Caco-2 (cell line): ENCODE data around the gene ING3. TPM values are rescaled to one million over a fixed set of nuclear protein-coding genes. Genes with fewer than 3 reads are reported as not detected.

Experiments used
- BruUV-seq: library from RNA; stranded (reverse); fragments of 400-500 nt; replicated peaks from 2 replicates; lab custom pipeline; 2021; lab: Mats Ljungman, UMichigan
- CTCF ChIA-PET: fragments of 300-600 bp; sonication (Branson Sonifier 250); formaldehyde crosslinking; loops from one replicate; lab custom pipeline; 2022; ENCODE audit warnings: antibody characterized with exemption; lab: Charles Lee
- POLR2A ChIA-PET: fragments of 300-600 bp; sonication (Branson Sonifier 250); formaldehyde crosslinking; loops from one replicate; lab custom pipeline; 2022; ENCODE audit warnings: antibody characterized with exemption; lab: Charles Lee
- DNase-seq, 2 experiments: peaks; one replicate each; pipeline versions ENCODE4 v3.0.0 to v3.0.0-alpha.2; 2020 to 2022
- H3K27me3 ChIP-seq: replicated peaks from 2 replicates; pipeline ENCODE4 v1.6.0; 2011; ENCODE audit warnings: low read length; ENCODE audit not compliant: control insufficient read depth, insufficient read depth
- H3K36me3 ChIP-seq: 2 replicates; pipeline ENCODE4 v1.5.1; 2011; ENCODE audit warnings: low read length; ENCODE audit not compliant: control insufficient read depth, insufficient read depth
- H3K4me1 ChIP-seq: fragments of 250-450 bp; sonication (Bioruptor Pico); 2 replicates; pipeline ENCODE4 v1.5.1; 2020; ENCODE audit warnings: mild to moderate bottlenecking
- H3K4me3 ChIP-seq: 2 replicates; pipeline ENCODE4 v1.5.1; 2011; ENCODE audit warnings: low read depth, mild to moderate bottlenecking, control low read depth, low read length
- H3K9me3 ChIP-seq: fragments of 250-450 bp; sonication (Bioruptor Pico); 2 replicates; pipeline ENCODE4 v1.5.1; 2020; ENCODE audit warnings: mild to moderate bottlenecking, moderate library complexity
- H3K27ac Mint-ChIP-seq: one replicate; pipeline ENCODE4 v1.8.0; 2022; ENCODE audit warnings: mixed read lengths; ENCODE audit not compliant: unreplicated experiment
- H3K27me3 Mint-ChIP-seq: one replicate; pipeline ENCODE4 v1.8.0; 2022; ENCODE audit warnings: mixed read lengths; ENCODE audit not compliant: insufficient read depth, unreplicated experiment
- H3K36me3 Mint-ChIP-seq: one replicate; pipeline ENCODE4 v1.8.0; 2022; ENCODE audit warnings: mild to moderate bottlenecking, mixed read lengths; ENCODE audit not compliant: insufficient read depth, unreplicated experiment
- H3K4me1 Mint-ChIP-seq: one replicate; pipeline ENCODE4 v1.8.0; 2022; ENCODE audit warnings: low read depth, mixed read lengths; ENCODE audit not compliant: unreplicated experiment
- H3K4me3 Mint-ChIP-seq: one replicate; pipeline ENCODE4 v1.8.0; 2022; ENCODE audit warnings: mild to moderate bottlenecking, moderate library complexity, mixed read lengths; ENCODE audit not compliant: unreplicated experiment
- H3K9me3 Mint-ChIP-seq: one replicate; pipeline ENCODE4 v1.8.0; 2022; ENCODE audit warnings: mixed read lengths; ENCODE audit not compliant: unreplicated experiment
- CTCF ChIP-seq, 2 experiments: fragments of 200-600 bp in 1 of 2; IDR thresholded peaks; 1 replicate in 1 of 2; 2 replicates in 1 of 2; pipeline versions ENCODE4 v1.5.1 to v1.8.0; 2011 to 2022; ENCODE audit warnings: antibody characterized with exemption in 1 of 2, control low read depth in 1 of 2, inconsistent platforms in 1 of 2, low read depth in 1 of 2, low read length in 1 of 2, mild to moderate bottlenecking in 1 of 2, moderate library complexity in 1 of 2; ENCODE audit not compliant: insufficient read depth in 1 of 2, severe bottlenecking in 1 of 2, unreplicated experiment in 1 of 2
- intact Hi-C: fragments of 100-400 bp; cut with micrococcal nuclease; formaldehyde crosslinking; loops from one replicate; pipeline ENCODE4 v1.10.0; 2022; ENCODE audit not compliant: unreplicated experiment
- total RNA-seq: library from RNA; stranded (reverse); gene quantifications from 2 replicates; pipeline ENCODE4 v1.2.3, GENCODE V29; 2022

ING3 gene
- total RNA-seq, 1 experiment from 2014 or later = 14.6 TPM

GRCh38 chr7:120991581-120991980 lies 41.0 kb downstream of the ING3 start:
- H3K4me1 ChIP-seq = no peaks in the 10 kb centered on the region; the same call in 1 of the 2 replicates
- Mint-ChIP-seq H3K36me3 (no peaks in the 10 kb centered on the region), H3K4me1 (peaks cover 7% of the 10 kb centered on the region), H3K9me3 (no peaks in the 10 kb centered on the region), H3K27me3 (peaks cover 6% of the 10 kb centered on the region), H3K27ac (no peak overlapping the region), H3K4me3 (no peak overlapping the region)
- ChIA-PET CTCF (no interaction called here), POLR2A (no interaction called here)
- H3K36me3 ChIP-seq = no peaks in the 10 kb centered on the region
- BruUV-seq = no TSS peak
- 0 out of 2 replicates have a peak, but pooled peaks cover 2% of the 10 kb centered on the region for H3K27me3 ChIP-seq
- no peak for DNase-seq
- H3K9me3 ChIP-seq = no peaks in the 10 kb centered on the region
- no peak for TF ChIP-seq CTCF (IDR thresholded peaks at IDR 0.05; ENCODE audit: insufficient read depth in 1 of 2, low read depth in 1 of 2, low read length in 1 of 2, severe bottlenecking in 1 of 2, unreplicated experiment in 1 of 2)
- intact Hi-C loops = no loop called here
- H3K4me3 ChIP-seq = no peak overlapping the region

GRCh38 chr7:120992272-120992964 lies 41.8 kb downstream of the ING3 start:
- no peaks in the 10 kb centered on the region for H3K36me3 Mint-ChIP-seq
- Histone ChIP-seq H3K4me1 (no peaks in the 10 kb centered on the region; the same call in 1 of the 2 replicates), H3K9me3 (no peaks in the 10 kb centered on the region), H3K27me3 (0 out of 2 replicates have a peak, but pooled peaks cover 2% of the 10 kb centered on the region), H3K4me3 (no peak overlapping the region), H3K36me3 (no peaks in the 10 kb centered on the region)
- no peak overlapping the region for H3K27ac Mint-ChIP-seq
- CTCF ChIA-PET = no interaction called here
- no peak overlapping the region for H3K4me3 Mint-ChIP-seq
- H3K9me3 Mint-ChIP-seq = no peaks in the 10 kb centered on the region
- peaks cover 7% of the 10 kb centered on the region for H3K4me1 Mint-ChIP-seq
- no TSS peak for BruUV-seq
- no peak for TF ChIP-seq CTCF (IDR thresholded peaks at IDR 0.05; ENCODE audit: insufficient read depth in 1 of 2, low read depth in 1 of 2, low read length in 1 of 2, severe bottlenecking in 1 of 2, unreplicated experiment in 1 of 2)
- intact Hi-C loops = no loop called here
- DNase-seq = no peak
- POLR2A ChIA-PET = no interaction called here
- H3K27me3 Mint-ChIP-seq = peaks cover 6% of the 10 kb centered on the region

DNA sequence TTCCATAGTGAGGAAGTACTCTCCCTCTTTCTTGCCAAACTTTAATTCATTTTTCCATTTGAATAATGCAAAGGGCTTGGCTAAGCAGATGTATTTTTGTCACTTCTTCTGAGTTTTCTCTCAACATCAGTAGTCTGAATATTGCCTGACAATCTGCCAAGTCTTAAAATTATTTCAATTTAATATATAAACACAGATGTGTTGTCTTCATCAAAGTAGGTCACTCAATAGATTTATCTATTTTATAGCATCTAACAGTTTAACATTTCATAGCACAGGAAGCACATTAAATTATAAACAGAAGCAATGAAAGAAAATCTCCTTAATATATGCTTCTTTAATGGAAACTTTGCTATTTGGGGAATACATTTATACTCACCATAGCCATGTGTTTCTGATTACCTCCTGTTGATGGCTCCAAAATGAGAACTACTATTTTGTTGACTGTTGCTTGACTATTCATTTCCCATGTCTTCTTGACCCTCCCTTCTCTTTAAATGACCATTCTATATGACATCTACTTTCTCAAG lies 42.5 kb downstream of the ING3 start:
- Mint-ChIP-seq H3K4me3 (no peak overlapping the region), H3K4me1 (peaks cover 7% of the 10 kb centered on the region), H3K27me3 (peaks cover 6% of the 10 kb centered on the region), H3K9me3 (no peaks in the 10 kb centered on the region), H3K36me3 (no peaks in the 10 kb centered on the region), H3K27ac (no peak overlapping the region)
- H3K9me3 ChIP-seq = no peaks in the 10 kb centered on the region
- no peaks in the 10 kb centered on the region for H3K36me3 ChIP-seq
- no peak for TF ChIP-seq CTCF (IDR thresholded peaks at IDR 0.05; ENCODE audit: insufficient read depth in 1 of 2, low read depth in 1 of 2, low read length in 1 of 2, severe bottlenecking in 1 of 2, unreplicated experiment in 1 of 2)
- CTCF ChIA-PET = no interaction called here
- no peaks in the 10 kb centered on the region; the same call in 1 of the 2 replicates for H3K4me1 ChIP-seq
- no TSS peak for BruUV-seq
- POLR2A ChIA-PET = no interaction called here
- intact Hi-C loops = no loop called here
- no peak overlapping the region for H3K4me3 ChIP-seq
- DNase-seq = no peak
- H3K27me3 ChIP-seq = 0 out of 2 replicates have a peak, but pooled peaks cover 2% of the 10 kb centered on the region
